WI38 (cell line): ENCODE results near the gene RPUSD2.

Source experiments
- H3K4me3 ChIP-seq: 2 replicates; pipeline ENCODE4 v1.5.1; 2011; ENCODE audit warnings: low read depth, mild to moderate bottlenecking, control low read depth, low read length
- CTCF ChIP-seq: IDR thresholded peaks from 2 replicates; pipeline ENCODE4 v1.5.1; 2012; ENCODE audit warnings: low read depth, mild to moderate bottlenecking, control low read depth, low read length

RPUSD2 gene

GRCh38 chr15:40595773-40596172 lies 26.7 kb downstream of the RPUSD2 start:
- no peak for TF ChIP-seq CTCF
- peak overlapping the region; percentile 82 for H3K4me3 ChIP-seq

- TF ChIP-seq CTCF: no peak
- no peak overlapping the region for H3K4me3 ChIP-seq
Measured at GRCh38 chr15:40597024-40597423, 27.9 kb downstream of the RPUSD2 start.

- no peak overlapping the region for H3K4me3 ChIP-seq
- TF ChIP-seq CTCF: no peak
Measured at GRCh38 chr15:40598126-40598525, 29.0 kb downstream of the RPUSD2 start.

- TF ChIP-seq CTCF: no peak
- H3K4me3 ChIP-seq: no peak overlapping the region
Measured at GRCh38 chr15:40598672-40599071, 29.6 kb downstream of the RPUSD2 start.

- no peak for TF ChIP-seq CTCF
- H3K4me3 ChIP-seq: no peak overlapping the region
Measured at GRCh38 chr15:40600956-40601355, 31.9 kb downstream of the RPUSD2 start.

- H3K4me3 ChIP-seq: no peak overlapping the region
- TF ChIP-seq CTCF: no peak
Measured at GRCh38 chr15:40603935-40604334, 34.8 kb downstream of the RPUSD2 start.

- no peak for TF ChIP-seq CTCF
- H3K4me3 ChIP-seq: no peak overlapping the region
Measured at GRCh38 chr15:40613080-40613479, 44.0 kb downstream of the RPUSD2 start.
